ENCODE measurements around the gene TMEM131.
"Not testable (repeated sequence)": the region's sequence is repeated elsewhere in the genome, so short reads cannot be mapped to it uniquely, and the experiment has no call there.

Gene TMEM131

DNA sequence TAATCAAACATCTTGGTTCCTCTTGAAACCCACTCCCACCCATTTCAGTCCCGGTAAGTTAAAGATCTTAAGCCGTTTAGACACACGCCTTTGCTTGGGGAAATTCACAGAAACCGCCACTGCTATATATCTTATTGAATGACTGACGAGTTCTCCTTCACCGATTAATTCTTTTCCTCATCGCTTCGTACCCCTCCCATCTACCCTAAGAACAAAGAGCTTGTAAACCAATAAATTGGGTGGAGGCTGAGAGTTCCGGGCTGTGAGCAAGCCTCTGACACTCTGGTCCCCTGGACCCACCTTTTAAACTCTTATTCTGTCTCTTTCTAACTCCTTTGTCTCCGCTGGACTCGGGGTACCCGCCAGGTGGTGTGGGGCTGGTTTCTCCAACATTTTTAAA lies 30.6 kb downstream of the TMEM131 start:
- H3K4me3 ChIP-seq (ENCODE audit: low read length) = no peak overlapping the region
- TF ChIP-seq, protein P1, sequence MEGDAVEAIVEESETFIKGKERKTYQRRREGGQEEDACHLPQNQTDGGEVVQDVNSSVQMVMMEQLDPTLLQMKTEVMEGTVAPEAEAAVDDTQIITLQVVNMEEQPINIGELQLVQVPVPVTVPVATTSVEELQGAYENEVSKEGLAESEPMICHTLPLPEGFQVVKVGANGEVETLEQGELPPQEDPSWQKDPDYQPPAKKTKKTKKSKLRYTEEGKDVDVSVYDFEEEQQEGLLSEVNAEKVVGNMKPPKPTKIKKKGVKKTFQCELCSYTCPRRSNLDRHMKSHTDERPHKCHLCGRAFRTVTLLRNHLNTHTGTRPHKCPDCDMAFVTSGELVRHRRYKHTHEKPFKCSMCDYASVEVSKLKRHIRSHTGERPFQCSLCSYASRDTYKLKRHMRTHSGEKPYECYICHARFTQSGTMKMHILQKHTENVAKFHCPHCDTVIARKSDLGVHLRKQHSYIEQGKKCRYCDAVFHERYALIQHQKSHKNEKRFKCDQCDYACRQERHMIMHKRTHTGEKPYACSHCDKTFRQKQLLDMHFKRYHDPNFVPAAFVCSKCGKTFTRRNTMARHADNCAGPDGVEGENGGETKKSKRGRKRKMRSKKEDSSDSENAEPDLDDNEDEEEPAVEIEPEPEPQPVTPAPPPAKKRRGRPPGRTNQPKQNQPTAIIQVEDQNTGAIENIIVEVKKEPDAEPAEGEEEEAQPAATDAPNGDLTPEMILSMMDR (conservative IDR thresholded peaks at IDR 0.05; ENCODE audit: low read length) = no peak
- DNase-seq (ENCODE audit: low read depth) = no peak

DNA sequence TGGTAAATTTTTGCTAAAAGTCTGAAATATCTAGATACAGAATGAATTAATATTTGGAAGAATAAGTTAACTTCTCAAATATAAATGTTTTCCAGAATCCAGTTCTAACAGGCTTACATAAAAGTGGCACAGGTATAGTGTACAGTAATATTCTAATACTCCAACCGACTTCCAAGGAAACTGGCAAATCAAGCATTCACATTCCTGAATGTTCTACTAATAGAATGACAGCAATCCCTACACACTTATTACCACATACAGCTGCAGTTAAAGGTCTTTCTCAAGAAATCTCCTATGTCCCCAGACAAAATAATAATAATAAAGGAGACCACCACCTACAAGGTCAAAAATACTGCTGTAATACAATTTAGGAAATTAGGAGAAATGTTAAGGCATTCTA lies 31.9 kb downstream of the TMEM131 start:
- TF ChIP-seq, protein P1 (conservative IDR thresholded peaks at IDR 0.05; ENCODE audit: low read length) = no peak
- DNase-seq (ENCODE audit: low read depth) = no peak
- H3K4me3 ChIP-seq (ENCODE audit: low read length) = no peak overlapping the region

DNA sequence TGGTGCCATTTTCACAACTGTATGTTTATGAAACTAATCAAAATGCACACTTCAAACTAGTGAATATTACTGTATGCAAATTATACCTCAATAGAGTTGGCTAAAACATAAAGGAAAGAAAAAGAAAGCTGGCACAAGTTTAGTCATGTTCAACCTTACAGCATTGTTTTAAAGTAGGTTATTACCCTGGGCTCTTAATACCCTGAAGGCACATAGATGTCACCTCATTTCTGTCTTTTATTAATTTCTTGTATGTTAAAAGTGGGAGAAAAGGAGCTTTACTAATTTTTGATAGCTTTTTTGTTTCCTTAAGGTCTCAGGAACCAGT lies 32.7 kb downstream of the TMEM131 start:
- no peak for DNase-seq (ENCODE audit: low read depth)
- TF ChIP-seq, protein P1 (conservative IDR thresholded peaks at IDR 0.05; ENCODE audit: low read length) = no peak

DNA sequence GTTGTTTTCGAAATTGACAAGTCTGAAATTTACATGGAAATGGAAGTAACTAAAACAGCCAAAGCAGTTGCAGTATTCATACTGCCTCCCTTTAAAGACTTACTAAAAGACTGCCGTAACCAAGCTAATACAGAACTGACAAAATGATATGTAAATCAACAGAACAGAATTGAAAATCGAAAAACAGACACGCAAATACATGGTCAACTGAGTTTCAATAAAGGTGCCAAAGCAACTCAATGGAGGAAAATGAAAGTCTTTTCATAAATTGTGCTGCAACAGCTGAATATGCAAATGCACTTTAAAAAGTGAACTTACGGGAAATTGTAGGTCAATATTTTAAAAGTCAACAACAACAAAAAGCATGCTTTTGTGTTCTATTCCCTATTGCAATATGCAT lies 34.2 kb downstream of the TMEM131 start:
- H3K4me3 ChIP-seq (ENCODE audit: low read length) = no peak overlapping the region
- DNase-seq (ENCODE audit: low read depth) = no peak
- TF ChIP-seq, protein P1 (conservative IDR thresholded peaks at IDR 0.05; ENCODE audit: low read length) = no peak

More for the DNA sequence above, 32.7 kb downstream of the TMEM131 start:
- no peak overlapping the region for H3K4me3 ChIP-seq (ENCODE audit: low read length)

DNA sequence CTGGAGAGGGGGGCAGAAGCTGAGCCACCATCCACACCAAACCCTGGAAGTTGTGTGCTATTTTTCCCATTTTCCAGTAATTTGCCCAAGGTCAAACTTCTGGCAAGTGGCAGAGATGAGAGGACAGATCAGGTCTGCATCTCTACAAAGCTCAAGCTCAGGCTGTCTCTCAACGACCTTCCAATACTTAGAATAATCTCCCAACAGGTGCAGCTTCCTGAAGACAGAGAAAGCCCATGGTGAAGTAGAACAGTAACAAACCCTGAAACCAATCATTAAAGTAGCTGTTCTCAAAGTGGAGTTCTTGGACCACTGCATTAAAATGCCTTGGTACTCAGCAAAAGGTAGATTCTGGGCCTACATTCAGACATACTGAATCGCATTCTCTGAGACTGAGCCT lies 37.6 kb downstream of the TMEM131 start:
- DNase-seq (ENCODE audit: low read depth) = no peak
- H3K4me3 ChIP-seq (ENCODE audit: low read length) = no peak overlapping the region
- TF ChIP-seq, protein P1 (conservative IDR thresholded peaks at IDR 0.05; ENCODE audit: low read length) = no peak

DNA sequence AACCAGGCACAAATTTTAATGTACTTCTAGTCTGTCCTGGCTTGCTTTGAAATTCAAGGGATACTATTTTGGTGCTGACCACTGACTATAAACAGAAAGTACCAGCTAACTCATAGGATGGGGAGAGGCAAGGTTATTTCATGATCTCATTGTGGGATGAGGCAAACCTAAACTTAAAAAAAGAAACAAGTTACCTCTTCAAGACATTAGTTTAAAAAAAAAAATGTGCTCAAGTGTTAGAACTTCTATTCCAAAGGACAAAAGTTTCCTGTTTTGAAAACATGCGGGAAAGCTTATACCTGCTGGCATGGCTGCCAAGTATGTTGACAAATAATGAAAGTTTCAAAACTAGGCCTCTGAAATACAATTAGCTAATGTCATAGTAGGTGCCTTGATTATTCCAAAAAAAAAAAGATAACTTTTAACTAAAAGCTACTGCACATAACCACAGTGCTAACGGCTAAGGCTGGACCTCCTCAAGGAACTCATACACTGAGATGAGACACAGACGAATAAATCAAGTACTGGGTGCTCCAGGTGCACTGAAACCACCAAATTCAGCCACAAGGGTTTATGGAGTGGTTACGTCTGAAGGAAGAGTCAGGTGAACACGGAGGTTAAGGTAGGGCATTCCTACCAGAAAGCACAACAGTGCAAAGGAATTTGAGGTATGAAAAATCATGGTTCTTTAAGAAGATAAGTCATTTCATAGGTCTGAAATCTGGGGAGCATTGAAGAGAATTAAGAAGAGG lies 38.1 kb downstream of the TMEM131 start:
- no peak for DNase-seq (ENCODE audit: low read depth)
- no peak overlapping the region for H3K4me3 ChIP-seq (ENCODE audit: low read length)

DNA sequence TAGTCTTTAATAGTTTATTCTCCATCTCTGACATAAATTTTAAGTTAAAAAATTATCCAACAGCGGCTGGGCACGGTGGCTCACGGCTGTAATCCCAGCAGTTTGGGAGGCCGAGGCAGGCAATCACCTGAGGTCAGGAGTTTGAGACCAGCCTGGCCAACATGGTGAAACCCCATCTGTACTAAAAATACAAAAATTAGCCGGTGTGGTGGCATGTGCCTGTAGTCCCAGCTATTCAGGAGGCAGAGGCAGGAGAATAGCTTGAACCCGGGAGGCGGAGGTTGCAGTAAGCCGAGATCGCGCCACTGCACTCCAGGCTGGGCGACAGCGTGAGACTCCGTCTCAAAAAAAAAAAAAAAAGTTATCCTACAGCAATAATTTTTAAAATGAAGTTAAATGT lies 39.0 kb downstream of the TMEM131 start:
- H3K4me3 ChIP-seq (ENCODE audit: low read length); DNase-seq (ENCODE audit: low read depth): not testable (repeated sequence)

More for the DNA sequence above, 38.1 kb downstream of the TMEM131 start:
- TF ChIP-seq, protein P1 (conservative IDR thresholded peaks at IDR 0.05; ENCODE audit: low read length) = no peak

Measured in AG10803 (cell line).